ENCODE measurements around the gene HPSE2.
"Not testable (repeated sequence)": the region's sequence is repeated elsewhere in the genome, so short reads cannot be mapped to it uniquely, and the experiment has no call there.

HPSE2 gene

DNA sequence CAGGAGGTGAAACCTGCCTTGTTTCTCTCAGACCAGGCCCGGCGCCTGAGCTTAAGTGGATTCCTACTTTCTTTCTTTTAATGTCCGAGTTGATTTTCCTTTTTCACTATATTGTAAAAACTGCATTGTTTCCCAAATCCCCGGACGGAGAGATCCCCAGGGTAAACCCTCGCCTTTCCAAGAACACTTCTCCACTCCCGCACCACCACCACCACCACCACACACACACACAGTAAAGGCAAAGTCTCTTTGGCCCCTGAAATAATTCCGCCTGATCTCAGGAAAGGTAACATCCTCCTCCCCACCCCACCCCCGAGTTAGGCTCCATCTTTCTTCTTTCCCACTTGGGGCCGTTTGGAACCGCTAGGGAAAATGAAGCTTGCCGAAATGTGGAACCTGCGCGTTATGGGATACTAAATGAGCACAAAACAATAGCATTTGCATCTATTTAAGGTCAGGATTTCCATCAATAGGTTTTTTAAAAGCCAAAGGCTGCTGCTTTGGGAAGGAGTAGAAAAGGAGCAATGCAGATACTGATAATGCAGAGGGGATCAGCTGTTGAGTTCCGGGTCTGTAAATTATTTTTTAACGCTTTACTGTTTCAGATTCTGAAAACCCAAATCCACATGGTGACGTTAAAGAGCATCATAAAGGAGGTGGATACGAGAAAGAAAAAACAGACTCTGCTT, 2.5 kb downstream of the HPSE2 start:
- Histone ChIP-seq H3K27me3 (ENCODE audit: control insufficient read depth, insufficient read depth, low read length) (peaks cover 70% of the 10 kb centered on the region), H3K9me3 (ENCODE audit: control insufficient read depth, low read length) (no peaks in the 10 kb centered on the region), H3K9ac (ENCODE audit: low read length) (no peak overlapping the region), H3K4me1 (ENCODE audit: control insufficient read depth, insufficient read depth, low read length) (peaks cover 8% of the 10 kb centered on the region), H3K36me3 (ENCODE audit: control insufficient read depth, insufficient read depth, low read length) (no peaks in the 10 kb centered on the region), H3K4me3 (ENCODE audit: low read length) (no peak overlapping the region)

DNA sequence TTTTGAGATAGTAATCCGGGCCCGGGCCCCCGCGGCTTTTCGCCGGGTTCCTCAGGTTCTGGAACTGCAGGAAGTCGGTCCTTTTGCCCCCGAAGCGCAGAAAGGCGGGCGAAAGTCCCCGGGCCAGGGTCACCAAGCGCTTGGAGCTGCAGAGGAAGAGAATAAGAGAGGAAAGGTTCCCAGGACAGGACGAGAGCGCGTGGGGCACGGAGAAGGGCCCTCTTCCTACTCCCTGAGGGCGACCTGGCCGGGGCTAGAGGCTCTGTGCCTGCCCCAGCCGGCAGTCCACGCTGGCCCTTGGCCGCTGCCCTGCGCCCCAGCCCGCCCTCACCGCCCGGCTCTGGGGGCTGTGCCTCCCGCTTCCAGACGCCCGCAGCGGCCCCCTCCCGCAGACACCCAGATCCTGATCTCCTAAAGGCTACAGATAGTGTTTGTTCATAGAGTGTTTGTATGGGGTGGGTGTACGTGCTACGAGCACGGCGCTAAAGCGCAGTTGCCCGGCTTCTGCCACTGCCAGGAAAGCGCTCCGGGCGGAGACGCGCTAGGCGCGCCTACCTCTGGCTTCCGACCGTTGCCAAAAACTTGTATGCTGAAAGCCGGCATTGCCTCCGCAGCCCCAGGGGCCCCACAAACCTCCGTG, 3.2 kb downstream of the HPSE2 start:
- peaks cover 68% of the 10 kb centered on the region for H3K27me3 ChIP-seq (ENCODE audit: control insufficient read depth, insufficient read depth, low read length)
- no peak overlapping the region for H3K4me3 ChIP-seq (ENCODE audit: low read length)
- no peak overlapping the region for H3K9ac ChIP-seq (ENCODE audit: low read length)
- H3K4me1 ChIP-seq (ENCODE audit: control insufficient read depth, insufficient read depth, low read length), result peaks cover 8% of the 10 kb centered on the region
- no peaks in the 10 kb centered on the region for H3K9me3 ChIP-seq (ENCODE audit: control insufficient read depth, low read length)
- H3K36me3 ChIP-seq (ENCODE audit: control insufficient read depth, insufficient read depth, low read length), result no peaks in the 10 kb centered on the region

DNA sequence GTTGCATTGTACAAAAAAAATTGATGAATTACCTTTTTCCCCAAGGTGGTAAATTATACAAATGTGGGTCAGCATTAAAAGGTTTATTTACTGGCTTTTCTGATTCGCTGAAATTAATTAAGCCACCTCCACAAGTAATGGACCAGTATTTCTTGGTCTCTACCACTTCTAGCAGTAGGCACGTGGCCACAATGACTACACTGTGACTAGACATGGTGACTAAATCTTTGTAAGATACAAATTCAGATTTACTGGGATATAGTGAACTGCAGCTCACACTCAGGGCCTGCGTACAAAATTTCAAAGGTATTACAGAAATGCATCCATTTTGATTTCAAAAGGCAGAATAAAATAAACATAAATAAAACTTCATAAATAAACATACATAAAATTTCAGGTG, 10.9 kb downstream of the HPSE2 start:
- Histone ChIP-seq H3K4me1 (ENCODE audit: control insufficient read depth, insufficient read depth, low read length) (no peaks in the 10 kb centered on the region), H3K9me3 (ENCODE audit: control insufficient read depth, low read length) (no peaks in the 10 kb centered on the region), H3K9ac (ENCODE audit: low read length) (no peak overlapping the region), H3K27me3 (ENCODE audit: control insufficient read depth, insufficient read depth, low read length) (peaks cover 10% of the 10 kb centered on the region), H3K4me3 (ENCODE audit: low read length) (no peak overlapping the region), H3K36me3 (ENCODE audit: control insufficient read depth, insufficient read depth, low read length) (no peaks in the 10 kb centered on the region)

DNA sequence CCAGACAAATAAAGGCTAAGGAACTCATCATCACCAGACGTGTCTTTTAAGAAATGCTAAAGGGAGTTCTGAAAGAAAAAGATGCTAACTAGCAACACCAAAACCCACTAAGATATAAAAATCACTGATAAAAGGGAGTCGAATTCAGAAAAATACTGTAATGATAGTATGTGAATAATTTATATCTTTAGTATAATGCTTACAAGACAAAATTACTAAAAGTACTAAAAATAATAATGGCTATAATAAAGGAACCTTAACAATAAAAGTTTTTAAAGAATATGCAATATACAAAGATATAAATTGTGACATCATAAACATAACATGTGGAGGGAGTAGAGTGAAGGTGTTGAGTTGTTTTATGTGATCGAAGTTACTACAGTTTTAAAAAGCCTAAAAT, 28.3 kb downstream of the HPSE2 start:
- H3K4me1 ChIP-seq (ENCODE audit: control insufficient read depth, insufficient read depth, low read length), result no peaks in the 10 kb centered on the region
- no peaks in the 10 kb centered on the region for H3K27me3 ChIP-seq (ENCODE audit: control insufficient read depth, insufficient read depth, low read length)
- H3K4me3 ChIP-seq (ENCODE audit: low read length), result no peak overlapping the region
- H3K9ac ChIP-seq (ENCODE audit: low read length), result no peak overlapping the region
- H3K9me3 ChIP-seq (ENCODE audit: control insufficient read depth, low read length), result no peaks in the 10 kb centered on the region
- no peaks in the 10 kb centered on the region for H3K36me3 ChIP-seq (ENCODE audit: control insufficient read depth, insufficient read depth, low read length)

DNA sequence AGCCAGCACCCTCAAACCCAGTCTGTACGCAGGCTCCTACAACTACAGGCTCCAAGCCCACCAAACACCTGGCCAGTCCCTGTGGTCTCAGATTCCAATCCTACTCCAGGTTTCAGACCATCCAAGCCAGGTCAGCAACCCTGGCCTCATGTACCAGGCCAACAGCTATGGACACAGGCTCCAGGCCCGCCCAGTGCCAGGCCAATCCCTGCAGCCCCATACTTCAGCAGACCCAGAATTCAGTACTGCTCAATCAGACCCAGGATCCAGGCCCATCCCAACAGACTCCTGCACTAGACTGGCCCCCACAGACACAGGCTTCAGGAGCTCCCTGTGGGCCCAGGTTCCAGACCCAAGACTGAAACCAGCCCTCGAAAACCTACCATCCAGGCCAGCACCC, 32.3 kb downstream of the HPSE2 start:
- Histone ChIP-seq H3K9ac (ENCODE audit: low read length) (no peak overlapping the region), H3K4me1 (ENCODE audit: control insufficient read depth, insufficient read depth, low read length) (no peaks in the 10 kb centered on the region), H3K4me3 (ENCODE audit: low read length) (no peak overlapping the region), H3K27me3 (ENCODE audit: control insufficient read depth, insufficient read depth, low read length) (no peaks in the 10 kb centered on the region), H3K36me3 (ENCODE audit: control insufficient read depth, insufficient read depth, low read length) (no peaks in the 10 kb centered on the region), H3K9me3 (ENCODE audit: control insufficient read depth, low read length) (no peaks in the 10 kb centered on the region)

DNA sequence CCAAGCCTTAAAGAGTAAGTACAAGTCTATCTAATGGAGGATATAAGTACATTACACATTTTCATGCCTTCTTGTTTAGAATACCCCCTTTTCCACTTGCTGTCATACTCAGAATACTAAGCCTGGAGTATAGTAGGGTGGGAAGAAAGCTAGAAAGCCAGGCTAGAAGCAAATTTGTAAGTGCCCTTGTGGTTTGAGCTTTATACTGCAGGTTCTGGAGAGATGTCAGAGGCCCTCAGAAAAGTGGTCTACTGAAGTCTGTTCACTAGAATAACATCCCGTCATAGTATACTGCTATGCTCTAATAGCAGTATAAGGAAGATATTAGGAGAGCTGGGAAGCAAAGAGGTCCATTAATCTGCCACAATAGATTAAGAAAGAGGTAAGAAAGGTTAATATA, 62.7 kb downstream of the HPSE2 start:
- Histone ChIP-seq H3K9ac (ENCODE audit: low read length) (no peak overlapping the region), H3K4me1 (ENCODE audit: control insufficient read depth, insufficient read depth, low read length) (no peaks in the 10 kb centered on the region), H3K4me3 (ENCODE audit: low read length) (no peak overlapping the region)

DNA sequence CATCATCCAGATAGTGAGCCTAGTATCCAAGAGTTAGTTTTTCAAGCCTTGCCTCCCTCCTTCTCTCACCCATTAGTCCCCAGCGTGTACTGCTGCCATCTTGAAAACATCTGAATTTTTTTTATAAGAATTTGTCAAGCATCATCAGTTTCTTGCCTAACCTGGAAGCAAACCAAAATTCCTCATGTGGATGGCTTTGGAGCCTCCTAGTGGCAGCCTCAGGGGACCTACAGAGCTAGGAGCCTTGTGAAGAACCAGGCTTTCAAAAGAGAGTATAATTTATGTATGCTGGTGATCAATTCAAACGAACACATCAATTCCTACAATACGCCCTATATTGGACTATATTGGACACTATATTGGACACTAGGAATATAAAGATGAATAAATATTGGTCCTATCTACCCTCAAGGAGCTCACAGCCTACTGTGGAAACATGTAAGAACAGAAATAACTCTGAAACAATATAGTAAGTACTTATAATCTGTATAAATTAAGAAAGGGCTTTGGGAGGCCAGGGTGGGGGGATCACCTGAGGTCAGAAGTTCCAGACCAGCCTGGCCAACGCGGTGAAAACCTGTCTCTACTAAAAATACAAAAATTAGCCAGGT, 63.4 kb downstream of the HPSE2 start:
- Histone ChIP-seq H3K36me3 (ENCODE audit: control insufficient read depth, insufficient read depth, low read length) (no peaks in the 10 kb centered on the region), H3K27me3 (ENCODE audit: control insufficient read depth, insufficient read depth, low read length) (no peaks in the 10 kb centered on the region), H3K4me3 (ENCODE audit: low read length) (no peak overlapping the region), H3K9me3 (ENCODE audit: control insufficient read depth, low read length) (no peaks in the 10 kb centered on the region), H3K9ac (ENCODE audit: low read length) (no peak overlapping the region), H3K4me1 (ENCODE audit: control insufficient read depth, insufficient read depth, low read length) (no peaks in the 10 kb centered on the region)

More for the DNA sequence above, 62.7 kb downstream of the HPSE2 start:
- Histone ChIP-seq H3K36me3 (ENCODE audit: control insufficient read depth, insufficient read depth, low read length) (no peaks in the 10 kb centered on the region), H3K27me3 (ENCODE audit: control insufficient read depth, insufficient read depth, low read length) (no peaks in the 10 kb centered on the region), H3K9me3 (ENCODE audit: control insufficient read depth, low read length) (no peaks in the 10 kb centered on the region)

DNA sequence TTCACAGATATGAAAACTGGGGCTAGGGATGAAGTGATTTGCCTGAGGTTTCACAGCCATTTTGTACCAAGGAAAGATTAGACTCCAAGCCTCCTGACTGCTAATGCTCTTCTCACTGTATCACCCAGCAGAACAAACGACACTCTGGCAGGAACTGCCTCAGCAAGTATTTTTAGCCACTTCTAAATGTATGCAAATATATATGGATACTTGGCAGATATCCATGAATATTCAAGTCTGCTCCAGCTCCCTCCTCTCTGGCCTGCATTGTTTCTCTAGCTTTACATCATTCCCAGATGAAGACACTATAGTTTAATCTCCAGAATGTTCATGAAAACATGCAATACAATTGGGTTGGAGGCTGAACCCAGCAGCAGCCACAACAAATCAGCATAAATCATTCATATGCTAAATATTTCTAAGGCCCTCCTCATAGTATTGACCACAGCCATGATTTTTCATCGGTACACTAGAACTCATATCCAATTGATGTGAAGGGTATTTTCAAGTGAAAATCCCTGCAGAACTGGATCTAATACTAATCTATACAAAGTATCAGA, 65.5 kb downstream of the HPSE2 start:
- H3K9ac ChIP-seq (ENCODE audit: low read length), result no peak overlapping the region
- H3K4me1 ChIP-seq (ENCODE audit: control insufficient read depth, insufficient read depth, low read length), result no peaks in the 10 kb centered on the region
- H3K4me3 ChIP-seq (ENCODE audit: low read length), result no peak overlapping the region
- H3K36me3 ChIP-seq (ENCODE audit: control insufficient read depth, insufficient read depth, low read length), result no peaks in the 10 kb centered on the region
- no peaks in the 10 kb centered on the region for H3K9me3 ChIP-seq (ENCODE audit: control insufficient read depth, low read length)
- no peaks in the 10 kb centered on the region for H3K27me3 ChIP-seq (ENCODE audit: control insufficient read depth, insufficient read depth, low read length)

DNA sequence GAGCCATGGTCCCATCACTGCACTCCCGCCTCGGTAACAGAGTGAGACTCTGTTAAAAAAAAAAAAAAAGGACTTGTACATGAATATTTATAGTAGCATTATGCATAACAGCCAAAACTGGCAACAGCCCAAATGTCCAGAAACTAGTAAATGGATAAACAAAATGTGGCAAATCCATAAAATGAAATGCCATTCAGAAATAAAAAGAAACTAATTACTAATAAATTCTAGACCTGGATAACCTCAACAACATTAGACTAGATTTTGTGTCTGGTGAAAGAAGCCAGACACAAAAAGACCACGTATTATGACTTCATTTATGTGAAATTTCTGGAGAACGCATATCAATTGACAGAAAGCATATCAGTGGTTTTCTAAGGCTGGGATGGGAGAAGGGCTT, 74.5 kb downstream of the HPSE2 start:
- no peaks in the 10 kb centered on the region for H3K36me3 ChIP-seq (ENCODE audit: control insufficient read depth, insufficient read depth, low read length)
- H3K27me3 ChIP-seq (ENCODE audit: control insufficient read depth, insufficient read depth, low read length), result no peaks in the 10 kb centered on the region
- no peak overlapping the region for H3K4me3 ChIP-seq (ENCODE audit: low read length)
- H3K9ac ChIP-seq (ENCODE audit: low read length), result no peak overlapping the region
- H3K9me3 ChIP-seq (ENCODE audit: control insufficient read depth, low read length), result no peaks in the 10 kb centered on the region
- no peaks in the 10 kb centered on the region for H3K4me1 ChIP-seq (ENCODE audit: control insufficient read depth, insufficient read depth, low read length)

DNA sequence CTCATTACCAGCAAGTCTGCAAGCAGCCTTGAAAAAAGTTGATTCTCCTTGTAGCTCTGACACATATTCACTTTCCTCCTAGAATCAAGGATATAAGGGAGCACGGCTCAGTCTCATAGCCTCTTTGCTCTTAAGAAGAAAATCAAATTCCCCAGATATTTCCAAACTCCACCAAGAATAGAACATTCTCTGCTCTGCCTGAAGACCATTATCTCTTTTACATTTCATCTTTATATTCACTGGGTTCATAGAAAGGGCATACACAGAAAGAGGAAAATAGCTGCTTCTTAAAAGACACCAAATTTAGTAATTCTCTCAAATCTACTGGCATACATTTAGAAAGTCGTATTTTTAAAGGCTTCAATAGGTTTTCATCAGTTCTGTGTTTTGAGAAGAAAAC, 92.0 kb downstream of the HPSE2 start:
- Histone ChIP-seq H3K9me3 (ENCODE audit: control insufficient read depth, low read length) (no peaks in the 10 kb centered on the region), H3K4me3 (ENCODE audit: low read length) (no peak overlapping the region), H3K4me1 (ENCODE audit: control insufficient read depth, insufficient read depth, low read length) (no peaks in the 10 kb centered on the region), H3K27me3 (ENCODE audit: control insufficient read depth, insufficient read depth, low read length) (no peaks in the 10 kb centered on the region), H3K9ac (ENCODE audit: low read length) (no peak overlapping the region), H3K36me3 (ENCODE audit: control insufficient read depth, insufficient read depth, low read length) (no peaks in the 10 kb centered on the region)

DNA sequence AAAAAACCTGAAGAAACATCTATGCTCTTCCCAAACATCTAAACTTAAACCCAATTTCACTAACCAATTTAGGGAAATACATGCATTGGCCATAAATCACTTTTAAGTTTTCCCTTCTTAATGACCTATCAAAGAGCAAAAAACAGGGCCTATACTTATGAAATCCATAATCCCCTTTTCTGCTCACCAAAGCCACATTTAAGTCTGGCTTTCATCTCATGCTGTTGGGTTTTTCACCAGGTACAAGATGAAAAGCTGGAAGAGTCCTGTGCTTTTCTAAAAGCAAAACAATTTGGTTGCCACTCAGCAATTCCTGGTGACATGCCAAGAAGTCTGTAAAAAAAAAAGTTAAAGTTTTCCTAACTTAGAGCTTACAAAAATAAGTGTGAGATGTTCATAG, 92.6 kb downstream of the HPSE2 start:
- no peaks in the 10 kb centered on the region for H3K4me1 ChIP-seq (ENCODE audit: control insufficient read depth, insufficient read depth, low read length)
- H3K27me3 ChIP-seq (ENCODE audit: control insufficient read depth, insufficient read depth, low read length), result no peaks in the 10 kb centered on the region
- no peaks in the 10 kb centered on the region for H3K36me3 ChIP-seq (ENCODE audit: control insufficient read depth, insufficient read depth, low read length)
- H3K4me3 ChIP-seq (ENCODE audit: low read length), result no peak overlapping the region
- no peaks in the 10 kb centered on the region for H3K9me3 ChIP-seq (ENCODE audit: control insufficient read depth, low read length)
- no peak overlapping the region for H3K9ac ChIP-seq (ENCODE audit: low read length)

DNA sequence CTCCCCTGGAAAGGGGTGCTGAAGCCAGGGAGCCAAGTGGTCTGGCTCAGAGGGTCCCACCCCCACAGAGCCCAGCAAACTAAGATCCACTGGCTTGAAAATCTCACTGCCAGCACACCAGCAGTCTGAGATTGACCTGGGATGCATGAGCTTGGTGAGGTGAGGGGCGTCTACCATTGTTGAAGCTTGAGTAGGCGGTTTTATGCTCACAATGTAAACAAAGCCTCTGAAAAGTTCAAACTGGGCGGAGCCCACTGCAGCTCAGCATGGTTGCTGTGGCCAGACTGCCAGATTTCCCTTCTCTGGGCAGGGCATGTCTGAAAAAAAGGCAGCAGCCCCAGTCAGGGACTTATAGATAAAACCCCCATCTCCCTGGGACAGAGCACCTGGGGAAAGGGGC, 102.8 kb downstream of the HPSE2 start:
- H3K9ac ChIP-seq (ENCODE audit: low read length); H3K36me3 ChIP-seq (ENCODE audit: control insufficient read depth, insufficient read depth, low read length); H3K9me3 ChIP-seq (ENCODE audit: control insufficient read depth, low read length); H3K4me3 ChIP-seq (ENCODE audit: low read length); H3K4me1 ChIP-seq (ENCODE audit: control insufficient read depth, insufficient read depth, low read length); H3K27me3 ChIP-seq (ENCODE audit: control insufficient read depth, insufficient read depth, low read length): not testable (repeated sequence)
